Occipital lobe (tissue), 2 donors: Measurements from ENCODE around the gene LRMDA. TPM values are rescaled to one million over a fixed set of nuclear protein-coding genes. Genes with fewer than 3 reads are reported as not detected.

ENCODE experiments used
- DNase-seq: peaks from one replicate; lab custom pipeline; 2025; lab: John Stamatoyannopoulos, UW
- total RNA-seq: library from RNA; depleted of rRNA; stranded (reverse); fragments of >200 nt; gene quantifications from one replicate; pipeline ENCODE4 v1.2.3, GENCODE V29; 2014

The LRMDA gene
- total RNA-seq, 1 donor from 2014 or later, result 0.62 TPM

- no peak for DNase-seq
These were observed 271.9 kb downstream of the LRMDA start for GRCh38 chr10:75703191-75703854.

DNA sequence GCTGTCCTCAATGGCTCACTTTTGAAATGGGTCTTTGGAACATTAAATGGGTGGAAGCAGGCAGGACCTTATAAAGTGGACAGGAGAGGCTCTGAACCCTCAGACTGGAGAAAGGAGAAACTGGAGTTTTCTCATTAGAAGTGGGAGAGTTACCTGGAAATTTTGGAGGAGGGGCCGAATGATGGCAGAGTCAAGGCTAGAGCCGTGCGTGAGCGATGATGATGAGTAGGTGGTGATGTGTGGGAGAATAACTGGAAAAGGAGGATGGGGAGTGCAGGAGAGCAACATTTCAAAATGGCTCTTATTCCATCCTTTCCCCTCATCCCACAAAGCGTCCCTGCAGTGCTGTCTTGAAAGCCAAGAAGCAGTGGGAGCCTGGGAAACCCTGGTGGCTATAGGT, 274.0 kb downstream of the LRMDA start:
- DNase-seq, result no peak

DNA sequence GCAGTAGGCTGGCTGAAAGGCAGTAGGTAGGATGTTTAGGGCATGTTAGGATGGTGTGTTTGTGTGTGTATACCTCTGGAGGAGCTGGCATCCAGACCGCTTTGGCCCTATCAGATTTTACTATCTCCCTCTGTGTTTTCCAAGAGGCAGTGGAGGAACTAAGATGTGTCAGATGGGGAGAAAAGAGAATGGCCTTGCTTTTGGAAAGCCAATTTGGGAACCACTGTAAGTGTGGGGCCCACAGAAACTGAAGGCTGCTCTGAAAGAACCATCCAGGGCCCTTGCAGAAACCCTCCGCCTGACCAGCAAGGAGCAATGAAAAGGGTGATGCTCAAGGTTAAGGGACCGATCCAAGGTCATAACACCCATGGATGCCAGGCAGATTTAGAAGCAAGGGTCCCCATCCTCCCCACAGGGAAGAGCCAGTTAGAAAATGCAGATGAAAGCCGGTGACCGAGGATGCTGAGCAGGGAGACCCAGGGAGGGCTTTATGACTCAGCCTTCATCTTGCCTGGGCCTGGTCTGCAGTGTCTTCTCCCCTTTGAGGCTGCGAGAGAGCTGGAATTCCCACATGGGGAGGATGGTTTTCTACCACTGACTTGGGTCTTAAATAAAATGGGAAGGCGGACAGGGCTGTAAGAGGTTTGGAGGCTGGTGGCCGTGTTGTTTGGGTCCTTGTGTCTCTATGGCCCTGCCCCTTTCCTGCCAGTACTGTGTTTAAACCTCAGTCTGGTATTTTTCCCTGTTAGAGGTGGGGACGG, 275.8 kb downstream of the LRMDA start:
- no peak for DNase-seq

DNA sequence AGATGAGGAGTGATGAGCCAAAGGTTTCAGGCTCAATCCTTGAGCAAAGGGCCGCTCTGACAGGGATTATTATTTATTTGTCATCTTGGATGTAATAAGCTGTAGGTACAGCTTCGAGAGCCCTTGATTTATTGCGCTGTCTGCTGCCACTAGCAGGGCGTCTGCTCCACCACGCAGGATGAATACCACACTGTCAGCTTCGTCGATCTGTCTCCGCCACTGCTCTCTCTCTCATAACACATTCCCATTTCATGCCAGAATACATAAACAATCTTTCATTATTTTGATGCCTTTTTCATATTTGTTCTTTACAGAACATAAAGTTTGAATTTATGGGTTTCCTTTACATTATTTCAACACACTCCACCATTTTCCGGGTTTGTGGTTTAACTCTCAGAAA, 276.6 kb downstream of the LRMDA start:
- DNase-seq, result no peak

DNA sequence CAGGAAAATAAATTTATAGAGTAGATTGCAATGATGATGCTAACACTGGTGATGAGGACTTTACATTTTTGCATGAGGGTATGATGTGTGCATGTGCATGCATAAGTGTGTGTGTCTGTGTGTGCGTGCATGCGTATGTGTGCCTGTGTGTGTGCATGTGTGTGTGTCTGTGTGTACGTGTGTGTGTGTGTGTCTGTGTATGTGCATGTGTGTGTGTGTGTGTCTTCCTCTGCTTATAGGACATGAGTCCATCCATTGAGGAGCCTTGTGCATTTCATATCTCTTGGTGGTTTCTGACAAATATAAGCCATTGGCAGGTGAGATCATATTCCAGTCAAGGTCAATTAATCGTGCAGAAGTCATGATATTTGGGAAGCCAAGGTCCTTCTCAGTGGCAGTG, 277.8 kb downstream of the LRMDA start:
- DNase-seq, result no peak

GRCh38 chr10:75709811-75710210, 278.4 kb downstream of the LRMDA start:
- no peak for DNase-seq

GRCh38 chr10:75712242-75712880, 280.9 kb downstream of the LRMDA start:
- DNase-seq, result no peak

GRCh38 chr10:75716506-75716905, 285.1 kb downstream of the LRMDA start:
- no peak for DNase-seq

GRCh38 chr10:75717126-75717916, 285.9 kb downstream of the LRMDA start:
- no peak for DNase-seq

- DNase-seq, result no peak
These were observed 287.6 kb downstream of the LRMDA start for GRCh38 chr10:75718991-75719390.

- DNase-seq, result no peak
These were observed 288.7 kb downstream of the LRMDA start for GRCh38 chr10:75720157-75720556.

- no peak for DNase-seq
These were observed 290.6 kb downstream of the LRMDA start for GRCh38 chr10:75722020-75722419.

DNA sequence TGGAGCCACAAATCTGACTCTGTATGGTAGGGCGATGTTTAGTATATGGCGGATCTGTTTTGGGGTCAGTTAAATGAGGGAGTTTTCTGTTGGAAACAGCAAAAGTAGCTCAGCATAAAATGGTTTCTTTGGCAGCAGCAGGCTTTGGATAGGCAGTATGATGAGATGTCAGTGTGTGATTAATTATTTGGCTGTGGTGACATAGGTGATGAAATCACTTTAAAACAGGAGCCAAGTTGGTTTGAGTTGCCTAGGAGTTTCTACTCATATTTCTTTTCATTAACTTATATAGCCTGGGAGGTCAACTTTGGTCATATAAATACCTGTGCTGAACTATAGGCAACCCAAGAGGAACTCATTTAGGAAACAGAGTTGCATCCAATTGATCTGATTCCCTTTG, 291.2 kb downstream of the LRMDA start:
- DNase-seq, result no peak

DNA sequence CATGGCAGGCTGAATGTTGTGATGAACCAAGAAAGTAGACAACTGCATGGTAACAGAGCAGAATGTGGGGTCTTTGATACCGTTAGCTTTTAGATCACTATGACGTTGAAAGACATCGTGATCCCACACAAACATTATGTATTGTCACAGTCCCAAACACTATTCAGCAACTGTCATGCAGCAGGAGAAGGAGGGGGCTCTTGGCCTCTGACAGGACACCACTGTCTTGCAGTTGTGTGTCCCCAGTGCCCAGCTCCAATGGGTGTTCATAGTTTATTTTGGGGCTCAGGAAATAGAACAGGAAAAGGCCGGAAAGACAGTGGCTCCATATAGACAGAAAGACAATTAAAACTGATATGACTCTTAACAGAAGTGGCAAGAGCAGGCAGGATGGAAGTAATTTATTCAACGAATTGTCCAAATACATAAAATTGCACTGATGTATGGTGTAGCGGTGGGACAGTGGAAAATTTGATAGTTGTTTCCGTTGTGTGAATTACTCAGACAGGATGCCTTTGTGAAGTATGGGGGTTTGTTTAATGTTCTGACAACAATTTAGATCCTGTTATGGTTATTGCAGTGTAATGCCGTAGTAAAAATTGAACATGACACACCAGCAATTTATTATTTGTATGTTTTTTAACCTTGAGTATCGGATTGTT, 292.0 kb downstream of the LRMDA start:
- DNase-seq, result no peak

DNA sequence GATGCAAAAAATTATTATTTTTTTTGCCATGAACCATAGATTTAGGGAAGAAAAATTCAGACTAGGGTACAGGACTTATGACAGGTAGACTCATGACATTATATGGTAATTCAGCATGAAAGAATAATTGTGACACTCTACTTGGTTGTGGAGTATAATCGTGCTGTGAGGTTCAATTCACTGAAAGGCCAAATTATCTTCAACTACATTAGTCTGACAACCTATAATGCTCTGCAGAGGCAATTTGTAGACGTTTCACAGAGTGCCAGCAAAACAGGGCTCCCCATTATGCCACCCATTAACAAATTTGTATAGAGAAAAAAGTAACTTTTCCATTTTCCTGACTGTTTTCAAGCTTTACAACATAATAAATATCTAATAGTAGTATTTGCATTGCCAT, 292.6 kb downstream of the LRMDA start:
- DNase-seq, result no peak

DNA sequence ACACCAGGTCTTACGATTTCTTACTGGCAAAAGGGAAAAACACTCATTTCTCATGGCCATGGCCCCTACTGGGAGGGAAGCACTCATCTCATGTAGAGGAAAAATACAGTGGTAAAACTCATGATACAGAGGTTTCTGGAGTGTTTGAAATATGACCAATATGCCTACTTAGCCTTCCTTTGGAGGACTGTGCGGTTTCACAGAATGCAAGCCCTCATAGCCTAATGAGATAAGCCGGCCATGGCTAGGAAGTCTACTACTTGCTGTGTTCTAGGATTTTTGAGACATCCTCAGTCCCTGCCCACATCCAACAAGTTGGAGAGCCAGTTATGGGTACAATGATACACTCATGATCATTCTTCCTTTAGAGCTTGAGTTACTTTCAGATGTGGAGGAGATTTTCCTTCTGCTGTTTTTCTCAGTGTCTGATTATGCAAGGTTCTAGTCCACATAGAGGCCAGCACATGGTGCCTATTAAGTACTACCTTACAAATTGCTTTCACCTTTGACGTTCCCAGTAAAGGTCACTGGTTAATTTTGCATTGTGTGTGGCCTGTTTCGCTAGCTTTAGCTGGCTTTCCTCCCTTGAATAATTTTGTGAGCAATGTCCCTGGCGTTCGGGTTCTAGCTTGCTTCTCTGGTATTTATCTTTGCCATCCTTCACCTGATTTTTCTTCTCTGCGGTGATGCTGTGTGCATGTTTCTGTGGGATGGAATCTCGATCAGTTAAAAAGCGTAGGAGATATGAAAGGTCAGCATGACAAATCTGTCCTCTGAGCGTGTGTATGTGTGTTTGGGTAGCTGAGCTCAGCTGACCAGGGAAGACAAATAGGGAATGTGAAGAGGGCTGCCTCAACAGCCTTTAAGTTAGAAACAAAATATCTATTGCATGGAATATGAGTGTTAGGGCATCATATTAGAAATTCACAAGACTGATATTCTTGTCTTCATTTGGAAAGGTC, 295.4 kb downstream of the LRMDA start:
- DNase-seq, result no peak

GRCh38 chr10:75730847-75731246, 299.4 kb downstream of the LRMDA start:
- DNase-seq, result no peak

DNA sequence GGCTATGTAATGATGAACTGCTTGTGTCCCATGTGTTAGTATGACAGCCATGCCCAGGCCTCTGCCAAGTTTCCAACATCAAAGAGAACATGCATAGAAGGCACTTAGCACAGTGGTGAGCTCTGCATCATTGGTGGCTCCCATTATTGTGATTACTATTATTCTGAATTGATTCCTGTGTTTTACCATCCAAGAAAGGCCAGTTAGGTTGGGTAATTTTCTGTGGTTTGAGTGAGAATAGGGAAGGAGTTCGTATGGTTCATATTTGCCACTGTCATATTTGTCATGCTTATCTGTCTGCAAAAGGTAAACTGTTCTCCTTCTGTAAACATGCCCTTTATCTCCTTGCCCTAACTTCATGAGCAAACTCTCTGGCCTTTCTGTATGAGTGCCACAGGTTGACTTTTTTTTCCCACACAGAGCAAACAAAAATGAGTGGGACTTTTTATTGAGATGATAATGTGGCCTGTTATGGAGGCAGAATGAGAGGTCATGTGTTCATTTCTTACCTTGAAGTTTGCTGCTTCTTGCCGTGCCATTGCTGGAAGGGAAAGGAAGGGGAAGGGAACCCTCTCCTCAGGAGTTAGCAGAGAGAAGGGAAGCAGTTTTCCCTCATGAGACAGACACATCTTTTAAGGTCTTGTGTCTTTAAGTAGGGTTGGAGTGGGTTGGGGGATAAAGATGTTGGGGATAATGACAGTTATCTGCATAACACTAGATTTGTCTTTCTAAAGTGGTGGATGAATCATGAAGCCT, 301.9 kb downstream of the LRMDA start:
- DNase-seq, result no peak

- no peak for DNase-seq
These were observed 304.8 kb downstream of the LRMDA start for GRCh38 chr10:75736151-75736640.
